B cell (primary cell): ENCODE results near the gene CCDC59. TPM values are rescaled to one million over a fixed set of nuclear protein-coding genes. Genes with fewer than 3 reads are reported as not detected.

Experiments used
- ATAC-seq: fragments of 200-7000 bp; cut with Tn5 transposase; one replicate; pipeline ENCODE4 v1.10.0; 2021; ENCODE audit warnings: low read depth, mild to moderate bottlenecking, moderate number of reproducible peaks, moderate library complexity
- CTCF ChIA-PET: fragments of 350-600 bp; sonication (Branson Sonifier 250); formaldehyde crosslinking; loops from one replicate; lab custom pipeline; 2021; ENCODE audit warnings: antibody characterized with exemption, inconsistent platforms; lab: Charles Lee
- POLR2A ChIA-PET: fragments of 350-600 bp; sonication (Branson Sonifier 250); formaldehyde crosslinking; loops from one replicate; lab custom pipeline; 2021; ENCODE audit warnings: antibody characterized with exemption; lab: Charles Lee
- DNase-seq: peaks from one replicate; pipeline ENCODE4 v3.0.0; 2013
- H2AFZ ChIP-seq: 2 replicates; pipeline ENCODE4 v1.6.1; 2012; ENCODE audit warnings: mild to moderate bottlenecking, low read depth, low read length; ENCODE audit not compliant: insufficient read depth, poor library complexity, severe bottlenecking
- H3K27ac ChIP-seq, 2 donors: 1 replicate in 1 of 2; 2 replicates in 1 of 2; pipeline ENCODE4 v1.5.1; 2012 to 2013; ENCODE audit warnings: low read length in 2 of 2, mild to moderate bottlenecking in 2 of 2, moderate library complexity in 1 of 2
- H3K27me3 ChIP-seq, 4 experiments: fragments of 200-600 bp in 1 of 4; sonication (generic) in 1 of 4; replicated peaks in 1 of 4; 1 replicate in 2 of 4; 2 replicates in 2 of 4; pipeline versions ENCODE4 v1.6.1 to v1.7.0; 2013 to 2016; ENCODE audit warnings: low read length in 3 of 4, mild to moderate bottlenecking in 2 of 4, mixed read lengths in 1 of 4, moderate library complexity in 1 of 4; ENCODE audit not compliant: insufficient read depth in 4 of 4, control insufficient read depth in 3 of 4; ENCODE audit errors: control extremely low read depth in 1 of 4
- H3K36me3 ChIP-seq, 2 experiments: replicated peaks in 1 of 2; 1 replicate in 1 of 2; 2 replicates in 1 of 2; pipeline versions ENCODE4 v1.6.1 to v1.7.1; 2013; ENCODE audit warnings: low read length in 1 of 2; ENCODE audit not compliant: insufficient read depth in 2 of 2, control insufficient read depth in 1 of 2; ENCODE audit errors: control extremely low read depth in 1 of 2, extremely low read depth in 1 of 2
- H3K4me1 ChIP-seq, 2 donors: fragments of 200-600 bp in 1 of 2; sonication (generic) in 1 of 2; 1 replicate in 1 of 2; 2 replicates in 1 of 2; pipeline versions ENCODE4 v1.5.1 to v1.6.1; 2013 to 2017; ENCODE audit warnings: low read length in 2 of 2; ENCODE audit not compliant: control insufficient read depth in 2 of 2, insufficient read depth in 2 of 2
- H3K4me2 ChIP-seq: replicated peaks from 2 replicates; pipeline ENCODE3; 2012; ENCODE audit warnings: mild to moderate bottlenecking, low read depth, low read length; ENCODE audit not compliant: poor library complexity, severe bottlenecking
- H3K4me3 ChIP-seq, 5 experiments: fragments of 200-600 bp in 1 of 5; sonication (generic) in 1 of 5; 1 replicate in 3 of 5; 2 replicates in 2 of 5; pipeline versions ENCODE4 v1.5.1 to v1.7.0; 2011 to 2016; ENCODE audit warnings: low read length in 4 of 5, mild to moderate bottlenecking in 4 of 5, low read depth in 2 of 5, control low read depth in 1 of 5, moderate library complexity in 1 of 5; ENCODE audit not compliant: insufficient read depth in 1 of 5; ENCODE audit errors: control extremely low read depth in 1 of 5, extremely low read depth in 1 of 5
- H3K79me2 ChIP-seq: fragments of 200-600 bp; sonication (generic); one replicate; pipeline ENCODE4 v1.6.0; 2016; ENCODE audit warnings: low read length; ENCODE audit not compliant: control insufficient read depth, insufficient read depth
- H3K9ac ChIP-seq: fragments of 200-600 bp; sonication (generic); 2 replicates; pipeline ENCODE4 v1.6.1; 2017; ENCODE audit warnings: mild to moderate bottlenecking, low read length, moderate library complexity
- H3K9me3 ChIP-seq, 3 donors: one replicate each; pipeline versions ENCODE4 v1.6.1 to v1.7.1; 2013; ENCODE audit warnings: low read length in 2 of 3; ENCODE audit not compliant: control insufficient read depth in 2 of 3, insufficient read depth in 1 of 3; ENCODE audit errors: control extremely low read depth in 1 of 3
- H4K20me1 ChIP-seq: 2 replicates; pipeline ENCODE4 v1.6.0; 2012; ENCODE audit warnings: mild to moderate bottlenecking, low read length; ENCODE audit not compliant: insufficient read depth, control insufficient read depth, poor library complexity, severe bottlenecking
- H3K27ac Mint-ChIP-seq: one replicate; pipeline ENCODE4 v1.8.0; 2021; ENCODE audit warnings: mixed read lengths
- H3K27me3 Mint-ChIP-seq: one replicate; pipeline ENCODE4 v1.8.0; 2021; ENCODE audit warnings: mixed read lengths
- H3K4me1 Mint-ChIP-seq: one replicate; pipeline ENCODE4 v1.8.0; 2021; ENCODE audit warnings: mixed read lengths
- H3K4me3 Mint-ChIP-seq: one replicate; pipeline ENCODE4 v1.8.0; 2021; ENCODE audit warnings: mixed read lengths
- H3K9me3 Mint-ChIP-seq: one replicate; pipeline ENCODE4 v1.8.0; 2022; ENCODE audit warnings: mixed read lengths; ENCODE audit not compliant: insufficient read depth
- CTCF ChIP-seq: fragments of 200-600 bp; IDR thresholded peaks from one replicate; pipeline ENCODE4 v1.8.0; 2022; ENCODE audit warnings: antibody characterized with exemption, mild to moderate bottlenecking
- EZH2 ChIP-seq: IDR thresholded peaks from 2 replicates; pipeline ENCODE4 v1.6.1; 2012; ENCODE audit warnings: borderline replicate concordance, low read depth, mild to moderate bottlenecking, moderate library complexity, low read length; ENCODE audit not compliant: insufficient read depth, poor library complexity, severe bottlenecking
- WGBS: methylation state at CpG from one replicate; pipeline ENCODE4 v1.1.5; 2013; ENCODE audit warnings: missing lambda C conversion rate; ENCODE audit not compliant: insufficient coverage; 5-methylcytosine and 5-hydroxymethylcytosine counted together
- intact Hi-C: fragments of 100-400 bp; cut with micrococcal nuclease; formaldehyde crosslinking; loops from one replicate; pipeline ENCODE4 v1.10.0; 2022
- polyA plus RNA-seq: library from polyadenylated mRNA; depleted of rRNA; stranded (reverse); fragments of >200 nt; gene quantifications from 2 replicates; pipeline ENCODE4 v1.2.3, GENCODE V29; 2012
- total RNA-seq, 2 donors: library from RNA; stranded (reverse); fragments of 120-200 nt in 1 of 2; gene quantifications; 1 replicate in 1 of 2; 2 replicates in 1 of 2; pipeline versions ENCODE4 v1.2.3 to v1.2.4, GENCODE V29; 2013 to 2022

The CCDC59 gene
- total and polyA plus RNA-seq, 2 donors (not counting 1 experiment from before 2014, with no cell fraction given), result 54.7 to 55.0 TPM

DNA sequence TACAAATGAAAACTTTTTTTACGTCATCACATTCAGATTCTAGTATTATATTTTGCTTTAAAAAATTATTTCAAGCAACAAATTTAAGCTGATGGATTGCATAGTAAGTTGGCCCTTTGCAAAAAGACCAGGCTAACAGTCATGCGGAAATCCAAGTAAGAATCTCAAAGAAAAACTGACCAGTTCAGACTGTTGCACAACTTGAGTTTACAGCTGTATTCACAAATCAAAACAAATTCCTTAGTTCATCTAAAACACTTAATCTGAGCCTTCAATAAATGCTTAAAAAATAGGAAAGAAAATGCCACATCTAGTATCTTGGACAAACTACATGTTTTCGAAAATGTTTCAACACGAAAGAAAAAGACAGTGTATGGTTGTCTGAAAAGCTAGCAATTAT, 847 bp downstream of the CCDC59 start:
- H2AFZ ChIP-seq, result peak overlapping the region; percentile 100
- CTCF ChIA-PET, result no interaction called here
- no peaks in the 10 kb centered on the region for H3K27me3 ChIP-seq
- intact Hi-C loops, result no loop called here
- DNase-seq (no peak), ATAC-seq (no peak)
- H3K9me3 ChIP-seq, result no peaks in the 10 kb centered on the region
- TF ChIP-seq EZH2, result no peak
- TF ChIP-seq CTCF, result no peak
- H3K27ac ChIP-seq, result peak overlapping the region; percentile 95 to 96
- H3K4me1 Mint-ChIP-seq, result peaks cover 48% of the 10 kb centered on the region
- H3K4me2 ChIP-seq, result peak overlapping the region; percentile 75
- POLR2A ChIA-PET, result no interaction called here
- peaks cover 5% of the 10 kb centered on the region for H4K20me1 ChIP-seq
- H3K4me3 ChIP-seq, result peak overlapping the region; percentile 73 to 100 (median 94)
- peak overlapping the region; percentile 99 for H3K9ac ChIP-seq
- peaks cover 59% of the 10 kb centered on the region for H3K79me2 ChIP-seq
- peak overlapping the region; percentile 100 for H3K27ac Mint-ChIP-seq
- no peaks in the 10 kb centered on the region for H3K27me3 Mint-ChIP-seq
- H3K9me3 Mint-ChIP-seq, result peaks cover 3% of the 10 kb centered on the region
- WGBS, result 100% methylated on average over 1 of the region's 4 CpGs
- peaks cover 2 to 40% of the 10 kb centered on the region in 2 experiments for H3K36me3 ChIP-seq
- peak overlapping the region; percentile 100 for H3K4me3 Mint-ChIP-seq
- H3K4me1 ChIP-seq, result peaks cover 26 to 28% of the 10 kb centered on the region in 2 donors

DNA sequence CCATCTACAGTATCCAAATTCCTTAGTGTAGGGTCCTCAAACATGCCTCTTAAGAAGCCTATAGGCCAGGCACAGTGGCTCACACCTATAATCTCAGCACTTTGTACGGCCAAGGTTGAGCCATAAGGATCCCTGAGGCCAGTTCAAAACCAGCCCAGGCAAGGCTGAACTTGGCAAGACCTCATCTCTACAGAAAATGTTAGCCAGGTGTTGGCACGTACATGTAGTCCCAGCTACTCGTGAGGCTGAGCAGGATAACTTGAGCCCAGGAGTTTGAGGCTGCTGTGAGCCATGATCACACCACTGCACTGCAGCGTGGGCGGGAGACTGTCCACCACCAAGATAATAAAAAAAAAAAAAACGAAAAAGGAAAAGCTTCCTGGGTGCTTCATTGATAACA, 6.8 kb downstream of the CCDC59 start:
- Histone ChIP-seq H4K20me1 (no peaks in the 10 kb centered on the region), H3K4me2 (no peak overlapping the region), H2AFZ (no peak overlapping the region), H3K36me3 (peaks cover 2 to 56% of the 10 kb centered on the region in 2 experiments), H3K27me3 (no peaks in the 10 kb centered on the region), H3K9me3 (no peaks in the 10 kb centered on the region), H3K4me3 (no peak overlapping the region), H3K9ac (no peak overlapping the region), H3K27ac (no peak overlapping the region), H3K79me2 (peaks cover 8% of the 10 kb centered on the region), H3K4me1 (peaks cover 3 to 8% of the 10 kb centered on the region in 2 donors)
- intact Hi-C loops, result no loop called here
- no peak for ATAC-seq
- TF ChIP-seq CTCF, result no peak
- no peak for TF ChIP-seq EZH2
- no peaks in the 10 kb centered on the region for H3K9me3 Mint-ChIP-seq
- H3K27ac Mint-ChIP-seq, result no peak overlapping the region
- H3K27me3 Mint-ChIP-seq, result no peaks in the 10 kb centered on the region
- no peak overlapping the region for H3K4me3 Mint-ChIP-seq
- DNase-seq, result no peak
- H3K4me1 Mint-ChIP-seq, result peaks cover 10% of the 10 kb centered on the region
- 100% methylated on average over 3 of the region's 6 CpGs for WGBS
- POLR2A ChIA-PET, result no interaction called here
- CTCF ChIA-PET, result no interaction called here
